HCT116 (cell line): Measurements from ENCODE around the gene EHD4. TPM values are rescaled to one million over a fixed set of nuclear protein-coding genes. Genes with fewer than 3 reads are reported as not detected.

Experiments
- ATAC-seq: fragments of 200-7000 bp; cut with Tn5 transposase; 2 replicates; pipeline ENCODE4 v1.9.1; 2020; ENCODE audit warnings: mild to moderate bottlenecking, moderate library complexity
- BruUV-seq: library from RNA; stranded (reverse); fragments of 400-500 nt; replicated peaks from 2 replicates; lab custom pipeline; 2021; lab: Mats Ljungman, UMichigan
- CTCF ChIA-PET: fragments of 300-600 bp; sonication (Branson Sonifier 250); formaldehyde crosslinking; loops from one replicate; lab custom pipeline; 2021; ENCODE audit warnings: antibody characterized with exemption; lab: Charles Lee
- POLR2A ChIA-PET: fragments of 300-600, 350-600 bp; sonication (Branson Sonifier 250); formaldehyde crosslinking; loops from one replicate; lab custom pipeline; 2021; ENCODE audit warnings: antibody characterized with exemption; lab: Charles Lee
- RAD21 ChIA-PET, 2 experiments: fragments of 300-600 bp; sonication (Branson Sonifier 250); formaldehyde crosslinking; loops; one replicate each; lab custom pipeline; 2023; ENCODE audit warnings: low total read pairs in 2 of 2; ENCODE audit not compliant: uncharacterized antibody in 2 of 2, unreplicated experiment in 2 of 2, low non-redundant PET in 1 of 2; lab: Charles Lee
- DNase-seq: peaks from one replicate; pipeline ENCODE4 v3.0.0-alpha.2; 2010; ENCODE audit warnings: low read depth, low spot score
- H2AFZ ChIP-seq: fragments of 200-600 bp; shearing (Covaris generic), sonication (generic); 2 replicates; pipeline ENCODE4 v1.6.1; 2017; ENCODE audit warnings: low read depth, mixed run types, mixed read lengths, antibody characterized with exemption, low read length; ENCODE audit not compliant: poor library complexity, severe bottlenecking
- H3K27ac ChIP-seq: 2 replicates; pipeline ENCODE4 v1.5.1; 2012; ENCODE audit warnings: low read depth, low read length
- H3K27me3 ChIP-seq: fragments of 200-600 bp; sonication (generic); 2 replicates; pipeline ENCODE4 v1.6.1; 2016; ENCODE audit warnings: mixed run types, low read length, mixed read lengths; ENCODE audit not compliant: insufficient read depth
- H3K36me3 ChIP-seq, 2 experiments: fragments of 200-500 bp in 1 of 2; fragments of 200-600 bp in 1 of 2; sonication (Bioruptor generic) in 1 of 2; sonication (generic) in 1 of 2; 2 replicates each; pipeline versions ENCODE4 v1.5.1 to v1.6.1; 2014 to 2016; ENCODE audit warnings: low read length in 2 of 2, inconsistent platforms in 1 of 2, mixed read lengths in 1 of 2, mixed run types in 1 of 2; ENCODE audit not compliant: insufficient read depth in 2 of 2, control insufficient read depth in 1 of 2
- H3K4me1 ChIP-seq, 2 experiments: fragments of 200-600 bp in 1 of 2; sonication (generic) in 1 of 2; 2 replicates each; pipeline versions ENCODE4 v1.5.1 to v1.6.1; 2012 to 2017; ENCODE audit warnings: low read length in 2 of 2, inconsistent platforms in 1 of 2, mild to moderate bottlenecking in 1 of 2, mixed read lengths in 1 of 2, mixed run types in 1 of 2, moderate library complexity in 1 of 2; ENCODE audit not compliant: insufficient read depth in 2 of 2, control insufficient read depth in 1 of 2
- H3K4me2 ChIP-seq: fragments of 200-600 bp; sonication (generic); 2 replicates; pipeline ENCODE4 v1.6.1; 2017; ENCODE audit warnings: mixed run types, low read length, mixed read lengths
- H3K4me3 ChIP-seq, 2 experiments: fragments of 200-600 bp in 1 of 2; sonication (generic) in 1 of 2; replicated peaks in 1 of 2; 2 replicates each; pipeline ENCODE4 v1.5.1; 2011 to 2016; ENCODE audit warnings: low read length in 2 of 2, control low read depth in 1 of 2, low read depth in 1 of 2, mild to moderate bottlenecking in 1 of 2, mixed read lengths in 1 of 2, mixed run types in 1 of 2
- H3K79me2 ChIP-seq: fragments of 200-600 bp; sonication (generic); 2 replicates; pipeline ENCODE4 v1.6.1; 2017; ENCODE audit warnings: mild to moderate bottlenecking, mixed run types, low read length, moderate library complexity, mixed read lengths; ENCODE audit not compliant: insufficient read depth
- H3K9ac ChIP-seq: fragments of 200-600 bp; sonication (generic); 2 replicates; pipeline ENCODE4 v1.6.1; 2016; ENCODE audit warnings: low read length, mixed read lengths
- H3K9me2 ChIP-seq: fragments of 200-600 bp; sonication (generic), shearing (Covaris generic); 2 replicates; pipeline ENCODE4 v1.6.1; 2017; ENCODE audit warnings: mixed run types, mild to moderate bottlenecking, moderate library complexity; ENCODE audit not compliant: insufficient read depth
- H3K9me3 ChIP-seq, 2 experiments: fragments of 200-500 bp in 1 of 2; fragments of 200-600 bp in 1 of 2; sonication (Bioruptor generic) in 1 of 2; sonication (generic) in 1 of 2; 2 replicates each; pipeline ENCODE4 v1.6.1; 2014 to 2017; ENCODE audit warnings: low read length in 2 of 2, mixed read lengths in 2 of 2, inconsistent platforms in 1 of 2, low read depth in 1 of 2, mild to moderate bottlenecking in 1 of 2, mixed run types in 1 of 2, moderate library complexity in 1 of 2; ENCODE audit not compliant: control insufficient read depth in 1 of 2, insufficient read depth in 1 of 2
- H4K20me1 ChIP-seq: fragments of 200-600 bp; sonication (generic), shearing (Covaris generic); 2 replicates; pipeline ENCODE4 v1.6.1; 2017; ENCODE audit warnings: mixed run types, mild to moderate bottlenecking, moderate library complexity; ENCODE audit not compliant: insufficient read depth
- EGR1 ChIP-seq: IDR thresholded peaks from 2 replicates; pipeline ENCODE4 v1.6.1; 2012; ENCODE audit warnings: low read depth
- EZH2phosphoT487 ChIP-seq: fragments of 200-600 bp; IDR thresholded peaks from 2 replicates; pipeline ENCODE4 v1.6.1; 2018; ENCODE audit warnings: antibody characterized with exemption, borderline replicate concordance
- JUND ChIP-seq: IDR thresholded peaks from 2 replicates; pipeline ENCODE4 v1.6.1; 2012
- POLR2A ChIP-seq: IDR thresholded peaks from 2 replicates; pipeline ENCODE4 v1.7.0; 2011; ENCODE audit warnings: borderline replicate concordance; ENCODE audit not compliant: insufficient read depth, insufficient read length; ENCODE audit errors: extremely low read depth
- POLR2AphosphoS5 ChIP-seq: IDR thresholded peaks from 2 replicates; pipeline ENCODE4 v1.6.1; 2011; ENCODE audit warnings: mild to moderate bottlenecking, low read depth, low read length, moderate library complexity
- SIN3A ChIP-seq: IDR thresholded peaks from 2 replicates; pipeline ENCODE4 v1.6.1; 2012; ENCODE audit warnings: low read depth
- SP1 ChIP-seq: IDR thresholded peaks from 2 replicates; pipeline ENCODE4 v1.6.1; 2012; ENCODE audit warnings: low read depth
- SRF ChIP-seq: IDR thresholded peaks from 2 replicates; pipeline ENCODE4 v1.6.1; 2012; ENCODE audit warnings: low read depth
- TCF7L2 ChIP-seq: IDR thresholded peaks from 2 replicates; pipeline ENCODE4 v1.7.0; 2011; ENCODE audit warnings: borderline replicate concordance, inconsistent platforms; ENCODE audit not compliant: insufficient read depth, insufficient read length; ENCODE audit errors: extremely low read depth
- intact Hi-C: fragments of 100-400 bp; cut with micrococcal nuclease; formaldehyde crosslinking; loops from 2 replicates; pipeline ENCODE4 v1.10.0; 2022
- total RNA-seq: library from RNA; stranded (reverse); gene quantifications from one replicate; pipeline ENCODE4 v1.2.1, GENCODE V29; 2021; ENCODE audit not compliant: unreplicated experiment
- TF ChIP-seq, protein P1 (sequence below): IDR thresholded peaks from 2 replicates; pipeline ENCODE4 v1.6.1; 2012
- TF ChIP-seq, protein P2 (sequence below): IDR thresholded peaks from 2 replicates; pipeline ENCODE4 v1.6.1; 2011; ENCODE audit warnings: mild to moderate bottlenecking, low read length, moderate library complexity; ENCODE audit not compliant: insufficient replicate concordance; ENCODE audit errors: extremely low read depth
- TF ChIP-seq, protein P3 (sequence below), 3 experiments: fragments of 200-600 bp in 1 of 3; sonication (generic) in 1 of 3; IDR thresholded peaks in 2 of 3; conservative IDR thresholded peaks in 1 of 3; 2 replicates each; pipeline ENCODE4 v1.5.1; 2012 to 2017; ENCODE audit warnings: low read depth in 2 of 3, low read length in 2 of 3, antibody characterized with exemption in 1 of 3, borderline replicate concordance in 1 of 3, control low read depth in 1 of 3, mild to moderate bottlenecking in 1 of 3, mixed read lengths in 1 of 3, mixed run types in 1 of 3, moderate library complexity in 1 of 3; ENCODE audit not compliant: insufficient read depth in 1 of 3
- TF ChIP-seq, protein P4 (sequence below): IDR thresholded peaks from 2 replicates; pipeline ENCODE4 v1.6.1; 2012
- TF ChIP-seq, protein P5 (sequence below): IDR thresholded peaks from 2 replicates; pipeline ENCODE4 v1.6.1; 2012; ENCODE audit warnings: low read depth

EHD4 gene
- total RNA-seq, 1 experiment from 2014 or later: 28.0 TPM

DNA sequence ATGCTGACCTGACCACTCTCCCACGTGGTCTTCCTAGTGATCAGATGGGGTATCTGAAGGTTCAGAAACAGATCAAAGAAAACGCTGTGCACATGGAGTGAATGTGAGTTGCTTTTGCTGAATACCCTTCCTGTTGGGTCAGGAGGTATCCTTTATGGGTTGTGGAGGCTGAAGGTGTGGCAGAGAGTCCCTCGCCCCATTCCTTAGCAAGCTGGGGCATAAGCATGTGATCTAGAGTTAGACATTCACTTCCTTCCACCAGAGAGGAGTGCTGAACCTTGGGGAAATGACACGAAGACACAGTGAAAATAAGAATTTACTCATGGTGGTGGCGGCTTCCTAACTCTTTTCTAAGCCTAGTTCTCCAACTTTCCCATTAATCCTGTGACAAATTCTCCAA is 50.7 kb downstream of the EHD4 start:
- H3K4me3 ChIP-seq: no peak overlapping the region
- ChIA-PET CTCF (no interaction called here), POLR2A (no interaction called here), RAD21 (no interaction called here)
- intact Hi-C loops: no loop called here
- TF ChIP-seq, protein P1, sequence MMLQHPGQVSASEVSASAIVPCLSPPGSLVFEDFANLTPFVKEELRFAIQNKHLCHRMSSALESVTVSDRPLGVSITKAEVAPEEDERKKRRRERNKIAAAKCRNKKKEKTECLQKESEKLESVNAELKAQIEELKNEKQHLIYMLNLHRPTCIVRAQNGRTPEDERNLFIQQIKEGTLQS: no peak
- TF ChIP-seq SIN3A: no peak
- no peak for TF ChIP-seq POLR2AphosphoS5
- TF ChIP-seq TCF7L2: no peak
- no peak for TF ChIP-seq EGR1
- TF ChIP-seq, protein P2, sequence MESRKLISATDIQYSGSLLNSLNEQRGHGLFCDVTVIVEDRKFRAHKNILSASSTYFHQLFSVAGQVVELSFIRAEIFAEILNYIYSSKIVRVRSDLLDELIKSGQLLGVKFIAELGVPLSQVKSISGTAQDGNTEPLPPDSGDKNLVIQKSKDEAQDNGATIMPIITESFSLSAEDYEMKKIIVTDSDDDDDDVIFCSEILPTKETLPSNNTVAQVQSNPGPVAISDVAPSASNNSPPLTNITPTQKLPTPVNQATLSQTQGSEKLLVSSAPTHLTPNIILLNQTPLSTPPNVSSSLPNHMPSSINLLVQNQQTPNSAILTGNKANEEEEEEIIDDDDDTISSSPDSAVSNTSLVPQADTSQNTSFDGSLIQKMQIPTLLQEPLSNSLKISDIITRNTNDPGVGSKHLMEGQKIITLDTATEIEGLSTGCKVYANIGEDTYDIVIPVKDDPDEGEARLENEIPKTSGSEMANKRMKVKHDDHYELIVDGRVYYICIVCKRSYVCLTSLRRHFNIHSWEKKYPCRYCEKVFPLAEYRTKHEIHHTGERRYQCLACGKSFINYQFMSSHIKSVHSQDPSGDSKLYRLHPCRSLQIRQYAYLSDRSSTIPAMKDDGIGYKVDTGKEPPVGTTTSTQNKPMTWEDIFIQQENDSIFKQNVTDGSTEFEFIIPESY: no peak
- TF ChIP-seq SRF: no peak
- no peak for TF ChIP-seq EZH2phosphoT487
- no peak for TF ChIP-seq POLR2A
- TF ChIP-seq, protein P3, sequence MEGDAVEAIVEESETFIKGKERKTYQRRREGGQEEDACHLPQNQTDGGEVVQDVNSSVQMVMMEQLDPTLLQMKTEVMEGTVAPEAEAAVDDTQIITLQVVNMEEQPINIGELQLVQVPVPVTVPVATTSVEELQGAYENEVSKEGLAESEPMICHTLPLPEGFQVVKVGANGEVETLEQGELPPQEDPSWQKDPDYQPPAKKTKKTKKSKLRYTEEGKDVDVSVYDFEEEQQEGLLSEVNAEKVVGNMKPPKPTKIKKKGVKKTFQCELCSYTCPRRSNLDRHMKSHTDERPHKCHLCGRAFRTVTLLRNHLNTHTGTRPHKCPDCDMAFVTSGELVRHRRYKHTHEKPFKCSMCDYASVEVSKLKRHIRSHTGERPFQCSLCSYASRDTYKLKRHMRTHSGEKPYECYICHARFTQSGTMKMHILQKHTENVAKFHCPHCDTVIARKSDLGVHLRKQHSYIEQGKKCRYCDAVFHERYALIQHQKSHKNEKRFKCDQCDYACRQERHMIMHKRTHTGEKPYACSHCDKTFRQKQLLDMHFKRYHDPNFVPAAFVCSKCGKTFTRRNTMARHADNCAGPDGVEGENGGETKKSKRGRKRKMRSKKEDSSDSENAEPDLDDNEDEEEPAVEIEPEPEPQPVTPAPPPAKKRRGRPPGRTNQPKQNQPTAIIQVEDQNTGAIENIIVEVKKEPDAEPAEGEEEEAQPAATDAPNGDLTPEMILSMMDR (IDR thresholded peaks at IDR 0.05 in 2 of 3, conservative IDR thresholded peaks at IDR 0.05 in 1 of 3; ENCODE audit: borderline replicate concordance in 1 of 3, insufficient read depth in 1 of 3, low read depth in 2 of 3, low read length in 2 of 3): no peak
- TF ChIP-seq, protein P4, sequence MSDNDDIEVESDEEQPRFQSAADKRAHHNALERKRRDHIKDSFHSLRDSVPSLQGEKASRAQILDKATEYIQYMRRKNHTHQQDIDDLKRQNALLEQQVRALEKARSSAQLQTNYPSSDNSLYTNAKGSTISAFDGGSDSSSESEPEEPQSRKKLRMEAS: no peak
- no peak for TF ChIP-seq SP1
- no peak for TF ChIP-seq JUND
- TF ChIP-seq, protein P5, sequence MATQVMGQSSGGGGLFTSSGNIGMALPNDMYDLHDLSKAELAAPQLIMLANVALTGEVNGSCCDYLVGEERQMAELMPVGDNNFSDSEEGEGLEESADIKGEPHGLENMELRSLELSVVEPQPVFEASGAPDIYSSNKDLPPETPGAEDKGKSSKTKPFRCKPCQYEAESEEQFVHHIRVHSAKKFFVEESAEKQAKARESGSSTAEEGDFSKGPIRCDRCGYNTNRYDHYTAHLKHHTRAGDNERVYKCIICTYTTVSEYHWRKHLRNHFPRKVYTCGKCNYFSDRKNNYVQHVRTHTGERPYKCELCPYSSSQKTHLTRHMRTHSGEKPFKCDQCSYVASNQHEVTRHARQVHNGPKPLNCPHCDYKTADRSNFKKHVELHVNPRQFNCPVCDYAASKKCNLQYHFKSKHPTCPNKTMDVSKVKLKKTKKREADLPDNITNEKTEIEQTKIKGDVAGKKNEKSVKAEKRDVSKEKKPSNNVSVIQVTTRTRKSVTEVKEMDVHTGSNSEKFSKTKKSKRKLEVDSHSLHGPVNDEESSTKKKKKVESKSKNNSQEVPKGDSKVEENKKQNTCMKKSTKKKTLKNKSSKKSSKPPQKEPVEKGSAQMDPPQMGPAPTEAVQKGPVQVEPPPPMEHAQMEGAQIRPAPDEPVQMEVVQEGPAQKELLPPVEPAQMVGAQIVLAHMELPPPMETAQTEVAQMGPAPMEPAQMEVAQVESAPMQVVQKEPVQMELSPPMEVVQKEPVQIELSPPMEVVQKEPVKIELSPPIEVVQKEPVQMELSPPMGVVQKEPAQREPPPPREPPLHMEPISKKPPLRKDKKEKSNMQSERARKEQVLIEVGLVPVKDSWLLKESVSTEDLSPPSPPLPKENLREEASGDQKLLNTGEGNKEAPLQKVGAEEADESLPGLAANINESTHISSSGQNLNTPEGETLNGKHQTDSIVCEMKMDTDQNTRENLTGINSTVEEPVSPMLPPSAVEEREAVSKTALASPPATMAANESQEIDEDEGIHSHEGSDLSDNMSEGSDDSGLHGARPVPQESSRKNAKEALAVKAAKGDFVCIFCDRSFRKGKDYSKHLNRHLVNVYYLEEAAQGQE: no peak
- DNase-seq (no peak), ATAC-seq (no peak)
- no peak overlapping the region for H3K27ac ChIP-seq
- BruUV-seq: no TSS peak
- peaks cover 13% of the 10 kb centered on the region; the same call in 1 of the 2 replicates for H3K79me2 ChIP-seq
- peaks cover 2 to 35% of the 10 kb centered on the region in 2 experiments; a peak in 1 of 4 replicates for H3K36me3 ChIP-seq
- no peaks in the 10 kb centered on the region for H3K27me3 ChIP-seq
- H3K9me2 ChIP-seq: no peaks in the 10 kb centered on the region
- no peaks in the 10 kb centered on the region for H4K20me1 ChIP-seq
- H2AFZ ChIP-seq: no peak overlapping the region
- H3K9me3 ChIP-seq: no peaks in the 10 kb centered on the region
- peaks cover 11 to 26% of the 10 kb centered on the region in 2 experiments for H3K4me1 ChIP-seq
- H3K4me2 ChIP-seq: no peak overlapping the region
- H3K9ac ChIP-seq: no peak overlapping the region
